HUES64 (cell line): Measurements from ENCODE around the gene ACADS. TPM values are rescaled to one million over a fixed set of nuclear protein-coding genes. Genes with fewer than 3 reads are reported as not detected.

Source experiments
- H3K27ac ChIP-seq: 2 replicates; pipeline ENCODE4 v1.7.0; 2013; ENCODE audit warnings: low read depth, low read length, inconsistent platforms
- H3K27me3 ChIP-seq: 2 replicates; pipeline ENCODE4 v1.6.1; 2013; ENCODE audit warnings: mild to moderate bottlenecking, low read length; ENCODE audit not compliant: insufficient read depth
- H3K36me3 ChIP-seq: 2 replicates; pipeline ENCODE4 v1.6.1; 2013; ENCODE audit warnings: mild to moderate bottlenecking, low read length; ENCODE audit not compliant: insufficient read depth
- H3K4me1 ChIP-seq: 2 replicates; pipeline ENCODE4 v1.6.1; 2013; ENCODE audit warnings: mild to moderate bottlenecking, low read length, moderate library complexity; ENCODE audit not compliant: insufficient read depth
- H3K4me3 ChIP-seq: 2 replicates; pipeline ENCODE4 v1.5.1; 2013; ENCODE audit warnings: mild to moderate bottlenecking, low read length, moderate library complexity
- H3K9ac ChIP-seq: 2 replicates; pipeline ENCODE4 v1.6.1; 2013; ENCODE audit warnings: mild to moderate bottlenecking, low read depth, low read length
- H3K9me3 ChIP-seq: 2 replicates; pipeline ENCODE4 v1.6.1; 2013; ENCODE audit warnings: low read depth, low read length; ENCODE audit not compliant: insufficient read depth
- WGBS: fragments of 150-250, 120-280 bp; methylation state at CpG from one replicate; pipeline ENCODE4 v1.1.7; 2013; ENCODE audit warnings: missing lambda C conversion rate; 5-methylcytosine and 5-hydroxymethylcytosine counted together
- polyA plus RNA-seq, 2 experiments: library from polyadenylated mRNA; stranded (reverse); fragments of 50-300 nt; gene quantifications; one replicate each; pipeline ENCODE4 v1.2.3, GENCODE V29; 2013

Gene ACADS, protein sequence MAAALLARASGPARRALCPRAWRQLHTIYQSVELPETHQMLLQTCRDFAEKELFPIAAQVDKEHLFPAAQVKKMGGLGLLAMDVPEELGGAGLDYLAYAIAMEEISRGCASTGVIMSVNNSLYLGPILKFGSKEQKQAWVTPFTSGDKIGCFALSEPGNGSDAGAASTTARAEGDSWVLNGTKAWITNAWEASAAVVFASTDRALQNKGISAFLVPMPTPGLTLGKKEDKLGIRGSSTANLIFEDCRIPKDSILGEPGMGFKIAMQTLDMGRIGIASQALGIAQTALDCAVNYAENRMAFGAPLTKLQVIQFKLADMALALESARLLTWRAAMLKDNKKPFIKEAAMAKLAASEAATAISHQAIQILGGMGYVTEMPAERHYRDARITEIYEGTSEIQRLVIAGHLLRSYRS
- polyA plus RNA-seq (2013, experiment 1 of 2): 4.2 TPM
- polyA plus RNA-seq (2013, experiment 2 of 2): 4.0 TPM

DNA sequence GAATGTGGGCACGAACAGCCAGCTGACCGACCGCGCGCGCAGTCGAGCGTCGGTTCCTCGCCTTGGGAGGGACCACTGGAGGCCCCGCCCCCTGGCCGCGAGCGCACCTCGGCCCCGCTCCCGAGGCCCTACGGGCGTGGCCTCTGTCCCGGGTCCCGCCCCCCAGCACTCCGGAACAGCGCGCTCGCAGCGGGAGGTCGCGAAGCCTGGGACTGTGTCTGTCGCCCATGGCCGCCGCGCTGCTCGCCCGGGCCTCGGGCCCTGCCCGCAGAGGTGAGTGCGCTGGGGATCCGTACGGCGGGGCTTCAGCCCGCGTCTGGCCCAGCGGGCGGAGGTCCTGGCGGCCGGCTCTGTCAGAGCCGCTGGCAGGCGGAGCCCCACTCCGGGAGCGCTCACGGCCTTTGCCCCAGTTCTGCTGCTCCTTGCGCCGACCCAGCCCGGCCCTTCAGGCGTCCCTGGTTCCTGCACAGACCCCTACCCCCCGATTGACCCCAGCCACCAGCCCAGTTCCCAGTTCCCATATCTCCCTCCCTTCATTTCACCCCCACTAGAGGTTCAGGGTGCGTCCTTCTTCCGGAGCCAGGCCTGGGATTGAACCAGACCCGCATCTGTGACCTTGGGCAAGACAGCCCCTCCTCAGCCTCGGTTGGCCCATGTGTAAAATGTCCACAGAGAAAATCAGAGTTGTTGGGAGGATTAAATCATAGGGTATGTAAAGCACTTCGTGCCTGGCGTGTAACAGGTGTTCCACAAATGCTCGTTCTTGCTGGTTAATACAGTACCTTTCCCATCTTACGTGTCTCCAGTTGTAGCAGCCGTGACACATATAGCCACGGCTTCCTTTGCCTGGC, at the start of gene ACADS:
TSS of gene ACADS (plus strand) at position 168 of the 851 bp plus-strand sequence. CDS start at position 228, 60 bp downstream.
- no peaks in the 10 kb centered on the region for H3K4me1 ChIP-seq
- WGBS: 12% methylated on average over 66 of the region's 66 CpGs
- H3K27ac ChIP-seq: no peak within 1 kb of the TSS
- no peaks in the 10 kb centered on the region for H3K9me3 ChIP-seq
- peaks cover 40% of the 10 kb centered on the region for H3K36me3 ChIP-seq
- H3K27me3 ChIP-seq: peaks cover 7% of the 10 kb centered on the region; the same call in 1 of the 2 replicates
- peak within 1 kb of the TSS; percentile 70 for H3K4me3 ChIP-seq
- peak within 1 kb of the TSS; percentile 79 for H3K9ac ChIP-seq

DNA sequence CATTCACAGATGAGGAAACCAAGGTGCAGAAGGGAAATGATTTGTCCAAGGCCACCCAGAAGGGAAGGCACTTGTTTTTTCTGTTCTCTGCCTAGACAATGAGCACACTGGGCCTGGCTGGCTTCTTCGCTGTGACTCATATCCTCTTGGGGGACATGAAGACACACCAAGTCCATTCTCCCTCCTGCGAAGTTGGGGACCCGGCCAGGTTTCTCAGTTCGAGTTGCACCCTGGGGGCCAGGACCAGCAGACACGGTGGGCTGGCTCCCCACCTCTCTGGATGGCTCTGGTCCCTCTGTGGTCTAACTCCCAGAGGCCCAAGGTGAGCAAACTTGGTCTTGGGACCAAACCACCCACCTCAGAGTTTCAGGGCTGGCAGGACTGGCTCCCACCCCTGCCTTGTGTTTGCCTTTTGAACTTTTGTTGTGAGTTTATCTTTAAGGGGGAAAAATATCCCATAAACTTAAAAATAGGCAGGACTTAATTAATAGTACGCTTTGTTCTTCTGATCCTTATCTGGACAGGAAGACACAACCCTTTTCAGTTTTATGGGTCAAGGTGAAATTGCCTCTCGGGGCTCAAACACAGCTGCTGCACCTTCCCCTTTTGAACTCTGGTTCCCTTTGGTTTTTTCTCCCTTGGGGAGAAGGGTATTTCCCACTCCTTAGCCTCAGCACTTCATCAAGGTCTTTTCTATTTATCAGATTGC, 47.7 kb upstream of the ACADS start:
- H3K27me3 ChIP-seq: no peaks in the 10 kb centered on the region
- no peak overlapping the region for H3K9ac ChIP-seq
- no peaks in the 10 kb centered on the region for H3K4me1 ChIP-seq
- H3K4me3 ChIP-seq: no peak overlapping the region
- no peaks in the 10 kb centered on the region for H3K36me3 ChIP-seq
- no peak overlapping the region for H3K27ac ChIP-seq
- H3K9me3 ChIP-seq: no peaks in the 10 kb centered on the region
- WGBS: 86% methylated on average over 7 of the region's 7 CpGs

DNA sequence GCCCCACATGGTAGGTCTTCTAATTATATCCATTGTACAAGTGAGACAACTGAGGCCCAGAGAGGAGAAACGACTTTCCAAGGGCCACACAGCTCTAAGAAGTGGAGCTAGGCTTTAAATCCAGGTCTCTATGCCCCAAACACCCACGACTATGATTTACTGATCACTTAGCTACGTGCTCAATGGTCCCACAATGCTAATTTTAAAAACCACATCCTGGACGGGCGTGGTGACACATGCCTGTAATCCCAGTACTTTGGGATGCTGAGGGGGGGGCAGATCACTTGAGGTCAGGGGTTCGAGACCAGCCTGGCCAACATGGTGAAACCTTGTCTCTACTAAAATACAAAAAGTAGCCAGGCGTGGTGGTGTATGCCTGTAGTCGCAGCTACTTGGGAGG, 47.1 kb upstream of the ACADS start:
- WGBS: 91% methylated on average over 8 of the region's 8 CpGs
- Histone ChIP-seq H3K9ac (no peak overlapping the region), H3K27me3 (no peaks in the 10 kb centered on the region), H3K27ac (no peak overlapping the region), H3K9me3 (no peaks in the 10 kb centered on the region), H3K36me3 (no peaks in the 10 kb centered on the region), H3K4me3 (no peak overlapping the region), H3K4me1 (no peaks in the 10 kb centered on the region)

DNA sequence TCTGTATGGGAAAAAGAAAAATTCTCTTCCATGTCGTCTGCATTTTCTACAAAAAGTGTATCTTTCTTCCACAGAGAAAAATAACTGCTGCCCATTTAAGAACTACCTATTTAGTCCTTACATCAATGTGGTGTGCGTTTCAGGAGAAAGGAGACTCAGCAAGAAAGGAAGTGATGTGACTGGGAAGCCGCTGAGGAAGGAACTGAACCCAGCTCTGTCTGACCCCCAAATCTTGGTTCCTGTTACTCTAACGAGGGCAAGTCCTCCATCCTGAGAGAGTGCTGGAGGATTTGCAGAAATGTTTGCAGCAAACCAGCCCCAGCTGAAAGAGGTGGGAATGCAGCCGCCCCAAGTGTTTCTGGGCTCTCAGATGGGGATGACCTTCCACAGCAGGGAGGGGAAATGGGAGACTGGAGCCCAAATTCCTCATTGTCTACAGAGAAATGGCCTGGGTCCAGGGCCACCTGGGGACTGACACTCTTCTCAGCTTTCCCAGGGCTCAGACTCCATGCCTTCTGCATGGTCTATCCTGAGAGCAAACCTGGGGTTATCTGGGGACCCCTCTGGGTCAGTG, 45.4 kb upstream of the ACADS start:
- no peaks in the 10 kb centered on the region for H3K27me3 ChIP-seq
- no peaks in the 10 kb centered on the region for H3K9me3 ChIP-seq
- no peak overlapping the region for H3K4me3 ChIP-seq
- 67% methylated on average over 4 of the region's 5 CpGs for WGBS
- H3K9ac ChIP-seq: no peak overlapping the region
- H3K4me1 ChIP-seq: no peaks in the 10 kb centered on the region
- no peak overlapping the region for H3K27ac ChIP-seq
- H3K36me3 ChIP-seq: no peaks in the 10 kb centered on the region

DNA sequence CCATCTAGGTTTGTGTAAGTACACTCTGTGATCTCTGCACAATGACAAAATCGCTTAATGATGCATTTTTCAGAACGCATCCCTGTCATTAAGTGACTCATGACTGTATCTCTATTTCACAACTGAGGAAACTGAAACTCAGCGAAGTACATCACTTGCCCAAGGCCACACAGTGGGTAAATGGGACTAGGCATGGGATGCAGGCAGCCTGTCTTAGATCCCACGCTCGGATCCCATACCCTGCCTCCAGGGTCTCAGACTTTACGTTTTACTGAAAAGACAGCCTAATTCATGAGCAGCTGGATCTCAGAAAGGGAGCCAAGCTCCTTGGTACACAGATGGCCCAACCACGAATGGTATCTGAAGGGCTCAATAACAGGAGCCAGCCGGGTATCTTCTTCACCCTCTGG, 41.1 kb upstream of the ACADS start:
- H3K4me1 ChIP-seq: peaks cover 12% of the 10 kb centered on the region
- no peaks in the 10 kb centered on the region for H3K27me3 ChIP-seq
- no peak overlapping the region for H3K27ac ChIP-seq
- no peak overlapping the region for H3K4me3 ChIP-seq
- no peaks in the 10 kb centered on the region for H3K9me3 ChIP-seq
- 86% methylated on average over 8 of the region's 8 CpGs for WGBS
- no peaks in the 10 kb centered on the region for H3K36me3 ChIP-seq
- H3K9ac ChIP-seq: no peak overlapping the region

DNA sequence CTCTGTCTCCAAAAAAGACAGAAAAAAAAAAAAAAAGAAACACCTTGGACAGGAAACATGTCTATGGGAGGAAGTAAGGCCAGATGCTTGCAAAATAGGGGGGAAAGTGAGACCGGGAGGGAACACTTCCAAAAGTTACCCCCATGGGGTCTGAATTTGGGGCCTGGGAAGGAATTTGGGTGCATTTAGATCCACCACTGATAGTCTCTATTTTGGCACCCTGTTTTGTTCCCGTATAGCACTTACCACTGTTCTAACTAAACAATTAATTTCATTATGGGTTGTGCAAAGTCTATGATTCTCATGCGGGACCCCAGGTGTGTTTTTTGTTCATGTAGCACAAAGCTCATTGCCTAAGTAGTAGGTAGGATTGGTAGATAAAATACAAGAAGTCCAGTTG, 40.1 kb upstream of the ACADS start:
- no peak overlapping the region for H3K27ac ChIP-seq

DNA sequence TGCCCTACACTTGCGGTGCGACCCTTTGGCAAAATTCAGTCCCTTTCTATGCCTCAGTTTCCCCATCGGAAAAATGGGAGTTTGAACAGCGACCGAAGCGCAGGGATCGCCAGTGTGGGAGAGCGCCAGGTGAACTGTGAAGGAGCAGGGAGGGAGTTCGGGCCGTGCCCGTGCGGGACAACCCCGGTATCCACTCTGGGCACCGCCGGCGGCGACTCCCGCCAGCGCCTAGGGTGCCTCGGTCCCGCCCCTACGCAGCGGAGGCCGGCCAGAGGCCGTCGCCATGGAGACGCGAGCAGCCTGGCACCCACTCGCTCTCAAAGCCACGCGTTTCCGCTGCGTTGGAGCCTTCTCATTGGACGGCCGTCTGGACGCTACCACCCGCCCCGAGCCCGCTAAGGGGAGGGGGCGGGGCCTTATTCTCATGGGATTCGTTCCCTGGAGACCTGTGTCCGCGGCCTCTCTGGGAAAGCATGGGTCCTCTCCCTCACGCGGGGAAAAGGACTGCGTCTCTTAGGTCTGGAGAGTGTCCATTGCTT, 39.4 kb upstream of the ACADS start:
- H3K4me3 ChIP-seq: peak overlapping the region; percentile 90

More for the DNA sequence above, 40.1 kb upstream of the ACADS start:
- Histone ChIP-seq H3K9me3 (no peaks in the 10 kb centered on the region), H3K9ac (no peak overlapping the region), H3K4me3 (peak overlapping the region; percentile 90), H3K4me1 (peaks cover 21% of the 10 kb centered on the region), H3K36me3 (no peaks in the 10 kb centered on the region), H3K27me3 (no peaks in the 10 kb centered on the region)
- 97% methylated on average over 2 of the region's 3 CpGs for WGBS

DNA sequence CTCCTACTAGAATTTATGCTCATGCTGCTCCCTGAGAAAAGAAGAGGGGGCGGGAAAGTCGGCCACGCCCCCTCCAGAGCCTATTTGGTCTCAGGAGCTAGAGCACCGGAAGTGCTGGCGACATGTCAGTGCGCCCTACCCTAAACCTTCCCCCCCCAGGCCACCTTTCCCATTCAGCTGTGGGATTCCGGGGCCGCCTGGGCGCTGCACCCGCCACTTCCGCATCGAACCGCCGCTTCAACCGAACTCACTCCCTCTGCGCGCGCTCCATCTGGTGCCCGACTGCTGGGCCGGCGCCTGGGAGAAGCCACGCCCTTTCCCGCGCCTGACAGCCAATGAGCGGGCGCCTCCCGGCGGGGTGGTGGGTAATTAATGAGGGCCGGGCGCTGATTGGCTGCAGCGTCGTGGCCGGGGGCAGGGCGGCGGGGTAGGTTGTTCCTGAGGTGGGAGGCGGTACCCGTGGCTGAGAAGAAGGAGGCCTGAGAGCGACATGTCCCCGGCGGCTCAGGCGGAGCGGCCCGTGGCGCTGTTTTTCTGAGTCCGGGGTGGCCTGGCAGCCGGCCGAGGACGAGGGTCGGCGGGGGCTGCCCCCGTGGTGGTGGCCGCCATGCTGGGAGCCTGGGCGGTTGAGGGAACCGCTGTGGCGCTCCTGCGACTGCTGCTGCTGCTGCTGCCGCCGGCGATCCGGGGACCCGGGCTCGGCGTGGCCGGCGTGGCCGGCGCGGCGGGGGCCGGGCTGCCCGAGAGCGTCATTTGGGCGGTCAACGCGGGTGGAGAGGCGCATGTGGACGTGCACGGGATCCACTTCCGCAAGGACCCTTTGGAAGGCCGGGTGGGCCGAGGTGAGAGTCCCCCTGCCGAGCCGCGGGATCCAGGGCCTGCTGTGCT, 38.7 kb upstream of the ACADS start, which contains the start of gene MLEC:
TSS of gene MLEC (plus strand) at position 460 of the 888 bp plus-strand sequence. CDS start at position 608, 148 bp downstream.
- peak within 1 kb of the TSS; percentile 98 for H3K27ac ChIP-seq
- H3K4me3 ChIP-seq: peak within 1 kb of the TSS; percentile 90
- WGBS: under 1% methylated on average over 84 of the region's 84 CpGs
- H3K36me3 ChIP-seq: no peaks in the 10 kb centered on the region
- peak within 1 kb of the TSS; percentile 95 for H3K9ac ChIP-seq
- no peaks in the 10 kb centered on the region for H3K27me3 ChIP-seq
- peaks cover 34% of the 10 kb centered on the region for H3K4me1 ChIP-seq
- no peaks in the 10 kb centered on the region for H3K9me3 ChIP-seq

More for the DNA sequence above, 39.4 kb upstream of the ACADS start:
- H3K4me1 ChIP-seq: peaks cover 28% of the 10 kb centered on the region
- H3K9ac ChIP-seq: peak overlapping the region; percentile 95
- H3K36me3 ChIP-seq: no peaks in the 10 kb centered on the region
- WGBS: under 1% methylated on average over 46 of the region's 46 CpGs
- peak overlapping the region; percentile 98 for H3K27ac ChIP-seq
- no peaks in the 10 kb centered on the region for H3K9me3 ChIP-seq
- no peaks in the 10 kb centered on the region for H3K27me3 ChIP-seq

DNA sequence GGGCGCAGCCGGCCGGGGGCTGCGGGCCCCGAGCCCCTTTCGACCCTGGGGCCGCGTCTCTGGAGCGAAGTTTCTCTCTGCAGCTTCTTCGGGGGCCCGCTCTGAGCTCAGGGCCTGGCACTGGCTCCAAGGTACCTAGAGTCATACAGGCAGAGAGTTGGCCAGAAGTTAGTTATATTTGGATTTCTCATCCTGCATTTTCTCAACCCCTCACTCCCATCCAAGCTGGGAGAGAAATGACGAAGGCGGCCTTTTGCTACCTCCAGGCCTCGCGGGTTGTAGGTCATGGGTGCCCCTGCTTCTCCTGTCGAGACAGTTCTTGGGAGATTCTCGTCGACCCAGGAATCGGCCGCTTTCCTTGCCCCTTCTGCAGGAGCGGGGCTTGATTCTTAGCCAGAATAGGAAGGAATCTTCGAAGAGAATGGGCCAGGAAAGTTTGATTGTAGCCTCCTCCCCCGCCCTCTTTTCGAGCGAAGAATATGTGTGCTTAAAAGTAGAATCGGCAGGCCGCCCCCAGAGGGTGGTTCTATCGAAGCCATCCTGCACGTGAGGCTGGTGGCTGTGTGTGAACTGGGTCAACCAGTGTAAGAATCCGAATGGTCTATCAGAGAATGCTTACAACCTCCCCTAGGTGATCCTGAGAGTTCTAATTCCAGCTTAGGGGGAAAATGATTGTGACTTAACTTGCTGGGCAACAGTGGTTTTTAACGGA, 37.9 kb upstream of the ACADS start:
- Histone ChIP-seq H3K27ac (peak overlapping the region; percentile 98), H3K27me3 (no peaks in the 10 kb centered on the region), H3K36me3 (0 out of 2 replicates have a peak, but pooled peaks cover 2% of the 10 kb centered on the region), H3K4me3 (peak overlapping the region; percentile 90), H3K9me3 (no peaks in the 10 kb centered on the region), H3K9ac (peak overlapping the region; percentile 88), H3K4me1 (peaks cover 41% of the 10 kb centered on the region)
- under 1% methylated on average over 30 of the region's 31 CpGs for WGBS
